Measurements from ENCODE around the gene SERPINA3.

- TF ChIP-seq CTCF (IDR thresholded peaks at IDR 0.05 in 2 of 3, conservative IDR thresholded peaks at IDR 0.05 in 1 of 3; ENCODE audit: control insufficient read depth in 2 of 3, extremely low read depth in 1 of 3, insufficient read depth in 1 of 3, low read depth in 3 of 3, low read length in 3 of 3) = no peak
- no peak for TF ChIP-seq BHLHE40 (IDR thresholded peaks at IDR 0.05; ENCODE audit: borderline replicate concordance in 1 of 2, low read depth in 2 of 2, low read length in 1 of 2)
- no peak for TF ChIP-seq USF1 (IDR thresholded peaks at IDR 0.05; ENCODE audit: borderline replicate concordance, extremely low read length, insufficient read depth, low read depth, low read length)
- TF ChIP-seq IKZF1 (conservative IDR thresholded peaks at IDR 0.05) = no peak
- TF ChIP-seq RFX5 (IDR thresholded peaks at IDR 0.05; ENCODE audit: low read depth, low read length) = no peak
- TF ChIP-seq POLR2A (IDR thresholded peaks at IDR 0.05; ENCODE audit: low read depth, low read length) = no peak
- TF ChIP-seq NRF1 (conservative IDR thresholded peaks at IDR 0.05; ENCODE audit: low read depth, low read length) = no peak
- no peak for TF ChIP-seq ZBTB33 (IDR thresholded peaks at IDR 0.05)
Observed at GRCh38 chr14:94593376-94593748, 18.8 kb upstream of the SERPINA3 start.

Measured in GM12878 (cell line).